Measurements from ENCODE around the gene NPB.

Gene NPB

GRCh38 chr17:81902023-81902652 is at the start of gene NPB:
NPB (plus strand) TSS chr17:81902238; CDS start chr17:81902278, 40 bp downstream.
- H3K4me3 Mint-ChIP-seq, result peak within 1 kb of the TSS; percentile 11
- H3K27me3 Mint-ChIP-seq, result peaks cover 32% of the 10 kb centered on the region
- H3K4me1 Mint-ChIP-seq, result peaks cover 5% of the 10 kb centered on the region
- H3K9me3 Mint-ChIP-seq, result no peaks in the 10 kb centered on the region
- CTCF ChIA-PET, result no interaction called here
- peak; percentile 40 for DNase-seq
- no peak within 1 kb of the TSS for H3K27ac Mint-ChIP-seq
- peaks cover 23% of the 10 kb centered on the region for H3K36me3 Mint-ChIP-seq

DNA sequence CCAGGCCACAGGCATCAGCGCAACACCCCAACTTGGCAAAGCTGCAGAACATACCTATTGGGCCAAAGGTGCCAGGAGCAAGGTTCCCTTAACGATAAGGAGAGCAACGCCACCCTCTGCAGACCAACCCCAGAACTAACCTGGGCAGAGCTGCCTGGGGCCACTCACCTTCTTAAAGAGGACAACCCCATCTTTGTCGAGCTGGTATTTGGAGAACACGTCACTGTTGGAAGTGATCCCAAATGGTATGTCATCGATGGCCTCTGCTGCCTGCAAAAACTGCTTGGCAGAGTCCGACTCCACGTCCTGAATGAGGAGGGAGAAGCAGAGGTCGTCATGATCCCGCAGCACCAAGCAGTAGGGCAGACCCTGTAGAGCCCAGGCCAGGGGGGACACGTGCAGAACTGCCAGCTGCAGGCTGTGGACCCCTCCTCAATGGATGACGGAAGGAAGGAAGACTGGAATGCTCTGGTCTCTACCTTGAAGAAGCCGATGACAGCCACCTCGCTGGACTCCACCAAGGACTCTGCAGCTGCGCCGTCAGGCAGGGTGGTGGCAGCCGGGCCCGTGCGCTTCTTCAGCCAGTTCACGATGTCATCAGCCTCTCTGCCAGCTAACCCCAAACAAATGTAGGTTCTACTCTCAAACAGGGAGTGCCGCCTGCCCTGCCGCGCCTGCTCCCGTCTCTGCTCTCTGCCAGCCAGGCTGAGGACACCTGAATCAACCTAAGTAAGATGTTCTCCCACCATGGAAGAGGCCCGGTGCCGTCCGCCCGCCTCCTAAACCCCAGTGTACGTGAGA is 46.9 kb upstream of the NPB start:
- Mint-ChIP-seq H3K27me3 (no peaks in the 10 kb centered on the region), H3K36me3 (peaks cover 51% of the 10 kb centered on the region), H3K9me3 (no peaks in the 10 kb centered on the region), H3K4me3 (no peak overlapping the region), H3K4me1 (peaks cover 36% of the 10 kb centered on the region), H3K27ac (no peak overlapping the region)
- CTCF ChIA-PET, result interaction anchor here (0.6 kb wide), 1 partner anchor 36 kb away, joined by 3 read pairs; the partner anchor contains the start of gene ALYREF
- DNase-seq, result peak; percentile 43

- Mint-ChIP-seq H3K9me3 (no peaks in the 10 kb centered on the region), H3K36me3 (peaks cover 44% of the 10 kb centered on the region), H3K27ac (peak overlapping the region; percentile 69), H3K27me3 (peaks cover 7% of the 10 kb centered on the region), H3K4me1 (peaks cover 51% of the 10 kb centered on the region), H3K4me3 (peak overlapping the region; percentile 91)
- DNase-seq, result no peak
- CTCF ChIA-PET, result no interaction called here
These were observed 43.7 kb upstream of the NPB start for GRCh38 chr17:81858170-81858966.

DNA sequence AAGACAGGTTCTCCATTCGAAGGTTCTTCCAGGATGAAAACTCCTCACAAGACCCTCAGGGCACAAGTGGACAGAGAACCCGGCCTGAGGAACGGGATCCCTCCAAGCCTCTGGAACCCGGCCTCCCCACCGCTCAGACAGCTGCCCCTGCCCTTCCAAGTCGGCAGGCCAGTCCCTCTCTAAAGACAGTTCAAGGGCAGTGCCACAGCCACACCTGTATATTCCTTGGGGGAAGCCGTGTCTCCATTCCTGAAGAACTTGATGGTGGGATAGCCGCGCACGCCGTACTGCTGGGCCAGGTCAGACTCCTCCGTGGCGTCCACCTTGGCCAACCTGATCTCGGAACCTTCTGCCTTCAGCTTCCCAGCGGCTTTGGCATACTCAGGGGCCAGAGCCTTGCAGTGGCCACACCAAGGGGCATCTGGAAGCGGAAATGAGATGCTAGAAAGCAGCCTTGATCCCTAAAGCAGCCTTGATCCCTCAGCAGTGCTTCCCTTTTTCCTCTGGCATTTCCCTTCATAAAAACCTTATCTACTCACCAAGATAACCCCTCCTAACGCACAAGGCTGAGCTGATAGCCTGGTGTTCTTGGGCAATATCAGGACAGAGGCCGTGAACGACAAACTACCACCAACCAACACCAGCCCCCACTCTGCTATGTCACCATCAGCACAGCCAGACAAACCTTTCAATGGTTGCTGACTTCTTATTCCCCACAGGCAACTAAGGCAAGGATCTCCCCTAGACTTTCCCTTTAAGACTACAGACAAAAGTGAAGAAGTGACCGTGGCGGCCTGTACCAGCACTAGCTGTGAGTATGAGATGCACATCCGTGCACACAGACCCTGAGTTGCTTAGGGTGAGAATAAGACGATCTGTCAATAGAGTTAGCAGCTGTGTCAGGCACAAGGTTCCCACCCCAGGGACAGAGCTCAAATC is 42.8 kb upstream of the NPB start:
- H3K9me3 Mint-ChIP-seq, result no peaks in the 10 kb centered on the region
- H3K4me3 Mint-ChIP-seq, result peak overlapping the region; percentile 91
- H3K4me1 Mint-ChIP-seq, result peaks cover 56% of the 10 kb centered on the region
- CTCF ChIA-PET, result no interaction called here
- H3K27ac Mint-ChIP-seq, result peak overlapping the region; percentile 91
- peak; percentile 33 for DNase-seq
- H3K36me3 Mint-ChIP-seq, result peaks cover 41% of the 10 kb centered on the region
- H3K27me3 Mint-ChIP-seq, result peaks cover 7% of the 10 kb centered on the region

- peaks cover 58% of the 10 kb centered on the region for H3K4me1 Mint-ChIP-seq
- CTCF ChIA-PET, result interaction anchor here (1.0 kb wide), 2 partner anchors 59 to 124 kb away, joined by 3 read pairs; no protein-coding TSS in a partner anchor
- DNase-seq, result no peak
- H3K4me3 Mint-ChIP-seq, result peak within 1 kb of the TSS; percentile 94
- H3K9me3 Mint-ChIP-seq, result no peaks in the 10 kb centered on the region
- peaks cover 7% of the 10 kb centered on the region for H3K27me3 Mint-ChIP-seq
- H3K36me3 Mint-ChIP-seq, result peaks cover 35% of the 10 kb centered on the region
- peak within 1 kb of the TSS; percentile 98 for H3K27ac Mint-ChIP-seq
These were observed 41.9 kb upstream of the NPB start, which contains the start of gene P4HB for GRCh38 chr17:81859906-81860755. P4HB (minus strand) TSS chr17:81860535; CDS start chr17:81860471, 64 bp downstream.

GRCh38 chr17:81860756-81861568 is 41.1 kb upstream of the NPB start:
- peak; percentile 99 for DNase-seq
- peaks cover 7% of the 10 kb centered on the region for H3K27me3 Mint-ChIP-seq
- peaks cover 30% of the 10 kb centered on the region for H3K36me3 Mint-ChIP-seq
- peaks cover 51% of the 10 kb centered on the region for H3K4me1 Mint-ChIP-seq
- CTCF ChIA-PET, result interaction anchor here (1.0 kb wide), 2 partner anchors 60 to 125 kb away, joined by 3 read pairs; no protein-coding TSS in a partner anchor
- no peaks in the 10 kb centered on the region for H3K9me3 Mint-ChIP-seq
- peak overlapping the region; percentile 94 for H3K4me3 Mint-ChIP-seq
- peak overlapping the region; percentile 98 for H3K27ac Mint-ChIP-seq

GRCh38 chr17:81863123-81863675 is 38.8 kb upstream of the NPB start:
- no peaks in the 10 kb centered on the region for H3K9me3 Mint-ChIP-seq
- peaks cover 7% of the 10 kb centered on the region for H3K27me3 Mint-ChIP-seq
- peaks cover 32% of the 10 kb centered on the region for H3K36me3 Mint-ChIP-seq
- H3K27ac Mint-ChIP-seq, result peak overlapping the region; percentile 90
- no peak for DNase-seq
- H3K4me3 Mint-ChIP-seq, result peak overlapping the region; percentile 78
- peaks cover 57% of the 10 kb centered on the region for H3K4me1 Mint-ChIP-seq
- CTCF ChIA-PET, result no interaction called here

GRCh38 chr17:81863833-81864768 is 37.9 kb upstream of the NPB start:
- CTCF ChIA-PET, result no interaction called here
- Mint-ChIP-seq H3K4me3 (no peak overlapping the region), H3K36me3 (peaks cover 33% of the 10 kb centered on the region), H3K27ac (peak overlapping the region; percentile 90), H3K4me1 (peaks cover 54% of the 10 kb centered on the region), H3K9me3 (no peaks in the 10 kb centered on the region), H3K27me3 (peaks cover 7% of the 10 kb centered on the region)
- no peak for DNase-seq

GRCh38 chr17:81865358-81865732 is 36.7 kb upstream of the NPB start:
- CTCF ChIA-PET, result interaction anchor here (1.2 kb wide), 1 partner anchor 154 kb away, joined by 3 read pairs; no protein-coding TSS in a partner anchor
- Mint-ChIP-seq H3K27ac (peak overlapping the region; percentile 78), H3K4me1 (peaks cover 56% of the 10 kb centered on the region), H3K36me3 (peaks cover 36% of the 10 kb centered on the region), H3K9me3 (no peaks in the 10 kb centered on the region), H3K27me3 (peaks cover 7% of the 10 kb centered on the region), H3K4me3 (no peak overlapping the region)
- DNase-seq, result no peak

GRCh38 chr17:81865733-81866439 is 36.2 kb upstream of the NPB start:
- peaks cover 34% of the 10 kb centered on the region for H3K36me3 Mint-ChIP-seq
- peaks cover 2% of the 10 kb centered on the region for H3K27me3 Mint-ChIP-seq
- H3K4me1 Mint-ChIP-seq, result peaks cover 56% of the 10 kb centered on the region
- DNase-seq, result no peak
- no peaks in the 10 kb centered on the region for H3K9me3 Mint-ChIP-seq
- H3K27ac Mint-ChIP-seq, result peak overlapping the region; percentile 81
- no peak overlapping the region for H3K4me3 Mint-ChIP-seq
- CTCF ChIA-PET, result interaction anchor here (1.2 kb wide), 1 partner anchor 154 kb away, joined by 3 read pairs; no protein-coding TSS in a partner anchor

Measured in activated naive CD4-positive, alpha-beta T cell treated with anti-CD3 and anti-CD28 coated beads, Interleukin-2, amount 10 ng/mL, durations not matched to agents 7 days and 5 days (primary cell).